OCI-LY7 (cell line): ENCODE data around the gene LRRC70. TPM values are rescaled to one million over a fixed set of nuclear protein-coding genes. Genes with fewer than 3 reads are reported as not detected.

Experiments used
- BruUV-seq: library from RNA; stranded (reverse); fragments of 400-500 nt; replicated peaks from 2 replicates; lab custom pipeline; 2021; lab: Mats Ljungman, UMichigan
- CTCF ChIA-PET: fragments of 300-600 bp; sonication (Branson Sonifier 250); formaldehyde crosslinking; loops from one replicate; lab custom pipeline; 2022; ENCODE audit warnings: antibody characterized with exemption; ENCODE audit not compliant: unreplicated experiment; lab: Charles Lee
- POLR2A ChIA-PET: fragments of 300-600 bp; sonication (Branson Sonifier 250); formaldehyde crosslinking; loops from one replicate; lab custom pipeline; 2022; ENCODE audit warnings: antibody characterized with exemption; lab: Charles Lee
- DNase-seq: peaks from one replicate; pipeline ENCODE4 v3.0.0-alpha.2; 2015; ENCODE audit warnings: low spot score
- H2AFZ ChIP-seq: fragments of 200-600 bp; sonication (generic), shearing (Covaris generic); 2 replicates; pipeline ENCODE4 v1.6.1; 2014; ENCODE audit warnings: mild to moderate bottlenecking, antibody characterized with exemption, low read length, moderate library complexity
- H3K27ac ChIP-seq: fragments of 200-600 bp; sonication (generic); 2 replicates; pipeline ENCODE4 v1.5.1; 2014; ENCODE audit warnings: mixed run types, low read depth, mild to moderate bottlenecking, moderate library complexity, low read length, inconsistent platforms; ENCODE audit not compliant: poor library complexity, severe bottlenecking
- H3K36me3 ChIP-seq: fragments of 200-600 bp; sonication (generic); 2 replicates; pipeline ENCODE4 v1.6.1; 2014; ENCODE audit warnings: mild to moderate bottlenecking, antibody characterized with exemption, low read length, moderate library complexity, mixed read lengths; ENCODE audit not compliant: insufficient read depth
- H3K4me1 ChIP-seq: fragments of 200-600 bp; sonication (generic); 2 replicates; pipeline ENCODE4 v1.5.1; 2014; ENCODE audit warnings: mild to moderate bottlenecking, low read length; ENCODE audit not compliant: insufficient read depth, poor library complexity, severe bottlenecking
- H3K4me2 ChIP-seq: fragments of 200-600 bp; sonication (generic); 2 replicates; pipeline ENCODE4 v1.6.1; 2014; ENCODE audit warnings: mild to moderate bottlenecking, low read length
- H3K4me3 ChIP-seq: fragments of 200-600 bp; sonication (generic); 2 replicates; pipeline ENCODE4 v1.5.1; 2014; ENCODE audit warnings: mild to moderate bottlenecking, low read depth, low read length; ENCODE audit not compliant: poor library complexity, severe bottlenecking
- H3K79me2 ChIP-seq: fragments of 200-600 bp; sonication (generic); 2 replicates; pipeline ENCODE4 v1.6.1; 2016; ENCODE audit warnings: low read depth, mild to moderate bottlenecking, low read length, moderate library complexity, mixed read lengths; ENCODE audit not compliant: insufficient read depth
- H3K9me2 ChIP-seq: fragments of 200-600 bp; sonication (generic); 2 replicates; pipeline ENCODE4 v1.6.1; 2016; ENCODE audit warnings: mild to moderate bottlenecking, low read length, mixed read lengths; ENCODE audit not compliant: insufficient read depth
- H3K9me3 ChIP-seq: fragments of 200-600 bp; sonication (generic); 2 replicates; pipeline ENCODE4 v1.6.1; 2014; ENCODE audit warnings: mild to moderate bottlenecking, mixed run types, low read length, mixed read lengths
- H4K20me1 ChIP-seq: fragments of 200-600 bp; sonication (generic); 2 replicates; pipeline ENCODE4 v1.6.1; 2014; ENCODE audit warnings: mild to moderate bottlenecking, antibody characterized with exemption, low read length, moderate library complexity, mixed read lengths; ENCODE audit not compliant: insufficient read depth
- EZH2phosphoT487 ChIP-seq: fragments of 200-600 bp; sonication (generic); IDR thresholded peaks from 2 replicates; pipeline ENCODE4 v1.6.1; 2018; ENCODE audit warnings: low read depth, borderline replicate concordance, mild to moderate bottlenecking, mixed run types, antibody characterized with exemption, low read length, moderate library complexity, mixed read lengths
- intact Hi-C: fragments of 100-400 bp; cut with micrococcal nuclease; formaldehyde crosslinking; loops from one replicate; pipeline ENCODE4 v1.10.0; 2022; ENCODE audit not compliant: unreplicated experiment
- total RNA-seq, 2 experiments: library from RNA; depleted of rRNA in 1 of 2; stranded (reverse); fragments of >200 nt in 1 of 2; shearing (Covaris generic) in 1 of 2; gene quantifications; 2 replicates each; pipeline ENCODE4 v1.2.3, GENCODE V29; 2014 to 2022
- TF ChIP-seq, protein P1 (sequence below): fragments of 200-600 bp; sonication (generic); conservative IDR thresholded peaks from 2 replicates; pipeline ENCODE4 v1.5.1; 2014; ENCODE audit warnings: mild to moderate bottlenecking, antibody characterized with exemption, low read length, moderate library complexity, mixed read lengths

The LRRC70 gene
- total RNA-seq, 2 experiments from 2014 or later = 1.1 to 1.6 TPM

DNA sequence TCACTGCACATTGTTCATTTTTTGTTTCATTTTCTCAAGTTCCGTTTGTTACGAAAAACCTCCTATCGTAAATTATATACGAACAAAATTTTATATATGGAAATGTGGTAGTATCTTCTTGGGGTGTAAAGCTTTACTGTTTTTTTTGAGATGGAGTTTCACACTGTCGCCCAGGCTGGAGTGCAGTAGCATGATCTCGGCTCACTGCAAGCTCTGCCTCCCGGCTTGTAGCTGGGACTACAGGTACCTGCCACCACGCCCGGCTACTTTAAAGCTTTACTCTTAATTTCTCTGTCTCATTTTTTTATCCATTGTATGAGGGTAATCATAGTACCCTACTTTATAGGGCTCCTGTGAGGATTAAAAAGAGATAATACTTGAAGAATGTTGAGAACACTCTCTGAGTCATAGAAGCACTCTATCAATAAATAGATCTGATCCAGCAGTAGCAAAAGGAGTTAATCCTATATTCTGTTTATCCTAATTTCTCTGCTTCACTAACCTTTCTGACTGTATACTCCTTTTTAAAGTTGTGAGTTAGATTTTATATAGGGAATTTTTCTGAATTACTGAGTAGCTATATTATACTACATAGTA, 5.6 kb upstream of the LRRC70 start:
- Histone ChIP-seq H2AFZ (no peak overlapping the region), H4K20me1 (peaks cover 5% of the 10 kb centered on the region; the same call in 1 of the 2 replicates), H3K4me1 (peaks cover under 1% of the 10 kb centered on the region), H3K9me3 (no peaks in the 10 kb centered on the region; the same call in 1 of the 2 replicates), H3K9me2 (no peaks in the 10 kb centered on the region), H3K79me2 (no peaks in the 10 kb centered on the region), H3K36me3 (peaks cover 7% of the 10 kb centered on the region), H3K4me3 (no peak overlapping the region), H3K27ac (no peak overlapping the region), H3K4me2 (no peak overlapping the region)
- TF ChIP-seq EZH2phosphoT487 = no peak
- TF ChIP-seq, protein P1, sequence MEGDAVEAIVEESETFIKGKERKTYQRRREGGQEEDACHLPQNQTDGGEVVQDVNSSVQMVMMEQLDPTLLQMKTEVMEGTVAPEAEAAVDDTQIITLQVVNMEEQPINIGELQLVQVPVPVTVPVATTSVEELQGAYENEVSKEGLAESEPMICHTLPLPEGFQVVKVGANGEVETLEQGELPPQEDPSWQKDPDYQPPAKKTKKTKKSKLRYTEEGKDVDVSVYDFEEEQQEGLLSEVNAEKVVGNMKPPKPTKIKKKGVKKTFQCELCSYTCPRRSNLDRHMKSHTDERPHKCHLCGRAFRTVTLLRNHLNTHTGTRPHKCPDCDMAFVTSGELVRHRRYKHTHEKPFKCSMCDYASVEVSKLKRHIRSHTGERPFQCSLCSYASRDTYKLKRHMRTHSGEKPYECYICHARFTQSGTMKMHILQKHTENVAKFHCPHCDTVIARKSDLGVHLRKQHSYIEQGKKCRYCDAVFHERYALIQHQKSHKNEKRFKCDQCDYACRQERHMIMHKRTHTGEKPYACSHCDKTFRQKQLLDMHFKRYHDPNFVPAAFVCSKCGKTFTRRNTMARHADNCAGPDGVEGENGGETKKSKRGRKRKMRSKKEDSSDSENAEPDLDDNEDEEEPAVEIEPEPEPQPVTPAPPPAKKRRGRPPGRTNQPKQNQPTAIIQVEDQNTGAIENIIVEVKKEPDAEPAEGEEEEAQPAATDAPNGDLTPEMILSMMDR = no peak
- no TSS peak for BruUV-seq
- ChIA-PET POLR2A (interaction anchor here (0.6 to 6.1 kb wide), 2 partner anchors 10 to 1118 kb away, joined by 3 to 40 read pairs; no protein-coding TSS in a partner anchor), CTCF (no interaction called here)
- no peak for DNase-seq
- intact Hi-C loops = no loop called here

DNA sequence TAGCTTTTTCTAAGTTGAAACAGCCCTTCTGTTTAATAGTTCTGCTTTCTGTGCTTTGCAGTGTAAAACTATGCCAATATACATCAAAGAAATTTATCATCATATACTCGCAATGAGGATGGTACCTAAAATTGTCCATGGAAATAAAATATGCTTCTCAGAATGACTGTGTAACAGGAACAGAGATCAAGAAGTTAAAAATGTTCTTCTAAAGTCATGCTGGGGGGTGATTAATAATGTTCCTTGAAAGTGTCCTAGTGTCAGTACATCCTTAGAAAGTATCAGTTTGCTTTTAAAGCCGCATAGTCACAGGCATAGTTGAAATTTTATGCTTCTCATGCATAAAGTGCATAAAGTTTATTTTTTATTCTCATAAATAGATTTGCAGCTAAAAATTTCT, 4.0 kb upstream of the LRRC70 start:
- no peak overlapping the region for H3K4me2 ChIP-seq

More for the DNA sequence above, 4.0 kb upstream of the LRRC70 start:
- Histone ChIP-seq H3K9me2 (no peaks in the 10 kb centered on the region), H3K4me1 (peaks cover 10% of the 10 kb centered on the region), H3K79me2 (no peaks in the 10 kb centered on the region), H3K27ac (no peak overlapping the region), H3K36me3 (no peaks in the 10 kb centered on the region; the same call in 1 of the 2 replicates), H3K4me3 (no peak overlapping the region), H4K20me1 (peaks cover 5% of the 10 kb centered on the region; the same call in 1 of the 2 replicates), H3K9me3 (no peaks in the 10 kb centered on the region), H2AFZ (no peak overlapping the region)
- intact Hi-C loops = no loop called here
- CTCF ChIA-PET = no interaction called here
- DNase-seq = no peak
- TF ChIP-seq, protein P1 = no peak
- no peak for TF ChIP-seq EZH2phosphoT487
- POLR2A ChIA-PET = interaction anchor here (2.1 to 6.1 kb wide), 2 partner anchors 8 to 12 kb away, joined by 7 to 40 read pairs; no protein-coding TSS in a partner anchor
- no TSS peak for BruUV-seq
